Endothelial cell of hepatic sinusoid (primary cell): ENCODE data around the gene AMH.

Source experiments
- in situ Hi-C: cut with HindIII; loops from 2 replicates; pipeline ENCODE4 v1.10.0; 2017; ENCODE audit warnings: low sequenced_read_pairs

The AMH gene

GRCh38 chr19:2219726-2220125, 29.4 kb upstream of the AMH start:
- in situ Hi-C loops = loop anchor here (10.0 kb wide), 1 partner anchor 225 kb away; no protein-coding TSS in a partner anchor

- in situ Hi-C loops = loop anchor here (10.0 kb wide), 1 partner anchor 227 kb away; no protein-coding TSS in a partner anchor
Observed at GRCh38 chr19:2221250-2221831, 27.8 kb upstream of the AMH start.

- in situ Hi-C loops = loop anchor here (10.0 kb wide), 1 partner anchor 227 kb away; no protein-coding TSS in a partner anchor
Observed at GRCh38 chr19:2221918-2222317, 27.2 kb upstream of the AMH start.

- in situ Hi-C loops = loop anchor here (10.0 kb wide), 1 partner anchor 229 kb away; no protein-coding TSS in a partner anchor
Observed at GRCh38 chr19:2223391-2223790, 25.7 kb upstream of the AMH start.

- in situ Hi-C loops = loop anchor here (10.0 kb wide), 1 partner anchor 229 kb away; no protein-coding TSS in a partner anchor
Observed at GRCh38 chr19:2223959-2224358, 25.2 kb upstream of the AMH start.

- in situ Hi-C loops = loop anchor here (5.0 to 10.0 kb wide), 2 partner anchors 108 to 230 kb away; no protein-coding TSS in a partner anchor
Observed at GRCh38 chr19:2224754-2225349, 24.3 kb upstream of the AMH start.

- in situ Hi-C loops = loop anchor here (5.0 to 10.0 kb wide), 2 partner anchors 108 to 231 kb away; no protein-coding TSS in a partner anchor
Observed at GRCh38 chr19:2225415-2226050, 23.6 kb upstream of the AMH start.

- in situ Hi-C loops = loop anchor here (5.0 to 10.0 kb wide), 2 partner anchors 109 to 231 kb away; no protein-coding TSS in a partner anchor
Observed at GRCh38 chr19:2226051-2226839, 22.9 kb upstream of the AMH start.

GRCh38 chr19:2226840-2227360, 22.2 kb upstream of the AMH start:
- in situ Hi-C loops = loop anchor here (5.0 to 10.0 kb wide), 2 partner anchors 110 to 232 kb away; no protein-coding TSS in a partner anchor

- in situ Hi-C loops = loop anchor here (5.0 to 10.0 kb wide), 2 partner anchors 110 to 233 kb away; no protein-coding TSS in a partner anchor
Observed at GRCh38 chr19:2227415-2228156, 21.5 kb upstream of the AMH start.

GRCh38 chr19:2228157-2229030, 20.7 kb upstream of the AMH start:
- in situ Hi-C loops = loop anchor here (5.0 to 10.0 kb wide), 2 partner anchors 111 to 234 kb away; no protein-coding TSS in a partner anchor

- in situ Hi-C loops = loop anchor here (5.0 to 10.0 kb wide), 2 partner anchors 112 to 235 kb away; no protein-coding TSS in a partner anchor
Observed at GRCh38 chr19:2229103-2230032, 19.8 kb upstream of the AMH start.

GRCh38 chr19:2230033-2230531, 19.0 kb upstream of the AMH start:
- in situ Hi-C loops = no loop called here

- in situ Hi-C loops = no loop called here
Observed at GRCh38 chr19:2230807-2231533, 18.2 kb upstream of the AMH start.

GRCh38 chr19:2231621-2232221, 17.4 kb upstream of the AMH start:
- in situ Hi-C loops = no loop called here
